Esophagus squamous epithelium (tissue), 4 donors: ENCODE results near the gene GYS1.

Experiments
- POLR2A ChIP-seq, 4 donors: fragments of 450-650 bp; IDR thresholded peaks; one replicate each; pipeline ENCODE4 v1.6.1; 2017; ENCODE audit warnings: antibody characterized with exemption in 4 of 4, mild to moderate bottlenecking in 4 of 4, moderate library complexity in 3 of 4
- TF ChIP-seq, protein P1 (sequence below), 6 experiments: fragments of 450-650 bp in 4 of 6; fragments of 200-600 bp in 2 of 6; sonication (generic) in 2 of 6; IDR thresholded peaks; one replicate each; pipeline ENCODE4 v1.5.1; 2016 to 2019; ENCODE audit warnings: antibody characterized with exemption in 6 of 6, mild to moderate bottlenecking in 4 of 6, moderate library complexity in 4 of 6

DNA sequence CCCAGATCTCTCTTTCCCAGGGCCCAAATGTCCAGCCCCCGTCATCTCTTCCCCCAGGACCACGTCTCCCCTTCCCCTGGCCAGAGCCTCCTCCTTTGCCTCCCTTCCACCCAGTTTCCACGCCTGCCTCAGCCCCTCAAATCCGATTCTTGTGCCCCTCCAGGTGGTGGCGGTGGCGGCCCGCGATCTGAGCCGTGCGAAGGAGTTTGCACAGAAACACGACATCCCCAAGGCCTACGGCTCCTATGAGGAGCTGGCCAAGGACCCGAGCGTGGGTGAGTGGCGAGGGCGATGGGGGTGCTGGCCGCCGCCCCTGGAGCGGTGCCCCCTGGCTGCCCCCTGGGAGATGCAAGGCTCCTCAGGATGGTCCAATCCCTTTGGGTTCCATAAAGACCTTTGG is 58.3 kb downstream of the GYS1 start:
- TF ChIP-seq, protein P1, sequence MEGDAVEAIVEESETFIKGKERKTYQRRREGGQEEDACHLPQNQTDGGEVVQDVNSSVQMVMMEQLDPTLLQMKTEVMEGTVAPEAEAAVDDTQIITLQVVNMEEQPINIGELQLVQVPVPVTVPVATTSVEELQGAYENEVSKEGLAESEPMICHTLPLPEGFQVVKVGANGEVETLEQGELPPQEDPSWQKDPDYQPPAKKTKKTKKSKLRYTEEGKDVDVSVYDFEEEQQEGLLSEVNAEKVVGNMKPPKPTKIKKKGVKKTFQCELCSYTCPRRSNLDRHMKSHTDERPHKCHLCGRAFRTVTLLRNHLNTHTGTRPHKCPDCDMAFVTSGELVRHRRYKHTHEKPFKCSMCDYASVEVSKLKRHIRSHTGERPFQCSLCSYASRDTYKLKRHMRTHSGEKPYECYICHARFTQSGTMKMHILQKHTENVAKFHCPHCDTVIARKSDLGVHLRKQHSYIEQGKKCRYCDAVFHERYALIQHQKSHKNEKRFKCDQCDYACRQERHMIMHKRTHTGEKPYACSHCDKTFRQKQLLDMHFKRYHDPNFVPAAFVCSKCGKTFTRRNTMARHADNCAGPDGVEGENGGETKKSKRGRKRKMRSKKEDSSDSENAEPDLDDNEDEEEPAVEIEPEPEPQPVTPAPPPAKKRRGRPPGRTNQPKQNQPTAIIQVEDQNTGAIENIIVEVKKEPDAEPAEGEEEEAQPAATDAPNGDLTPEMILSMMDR (IDR thresholded peaks at IDR 0.05), result no peak
- TF ChIP-seq POLR2A (IDR thresholded peaks at IDR 0.05), result no peak
